ENCODE measurements around the gene RNF20.
"Not testable (repeated sequence)": the region's sequence is repeated elsewhere in the genome, so short reads cannot be mapped to it uniquely, and the experiment has no call there.

RNF20 gene

GRCh38 chr9:101587332-101588043 is 53.8 kb downstream of the RNF20 start:
- no peak for DNase-seq (ENCODE audit: low read depth)

GRCh38 chr9:101590074-101590473 is 56.4 kb downstream of the RNF20 start:
- DNase-seq (ENCODE audit: low read depth): not testable (repeated sequence)

DNA sequence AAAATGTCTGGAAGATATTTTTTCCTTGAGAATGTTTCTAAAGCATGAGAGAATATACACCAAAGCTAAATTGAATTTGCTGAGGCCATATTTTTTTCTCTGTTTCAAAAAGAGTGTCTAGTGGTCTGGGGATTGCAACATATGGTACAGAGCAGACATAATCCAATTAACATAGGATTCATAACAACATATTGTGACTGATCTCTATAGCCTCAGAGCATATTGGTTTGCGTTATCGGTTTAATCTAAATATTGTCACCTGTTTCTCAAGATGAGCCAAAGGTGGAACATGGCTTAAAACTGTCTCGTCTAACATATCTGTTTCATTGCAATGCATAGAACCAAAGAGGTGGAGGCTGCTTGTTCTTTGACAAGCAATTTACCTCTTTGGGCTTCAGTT is 57.2 kb downstream of the RNF20 start:
- no peak for DNase-seq (ENCODE audit: low read depth)

GRCh38 chr9:101591787-101592446 is 58.3 kb downstream of the RNF20 start:
- DNase-seq (ENCODE audit: low read depth): no peak

GRCh38 chr9:101592788-101593187 is 59.1 kb downstream of the RNF20 start:
- no peak for DNase-seq (ENCODE audit: low read depth)

DNA sequence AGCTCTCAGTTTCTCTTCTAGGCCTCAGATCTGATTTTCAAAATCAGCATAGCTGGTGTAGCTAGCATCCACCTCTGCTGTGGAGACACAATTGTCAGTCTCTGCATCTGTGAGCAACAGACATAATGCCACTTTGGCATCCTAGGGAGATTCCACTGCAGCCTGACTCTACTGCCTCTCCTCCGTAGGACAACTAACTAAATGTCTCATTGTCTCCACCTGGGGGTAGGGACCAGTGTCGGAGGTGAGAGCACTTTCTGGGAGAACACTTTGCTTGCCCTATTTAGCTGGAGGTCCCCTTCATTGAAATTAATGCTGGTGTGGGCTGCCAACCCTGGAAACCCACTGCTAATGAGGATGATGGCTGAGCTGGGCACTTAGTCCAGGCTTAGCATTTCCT is 59.7 kb downstream of the RNF20 start:
- DNase-seq (ENCODE audit: low read depth): no peak

- DNase-seq (ENCODE audit: low read depth): no peak
These were observed 61.1 kb downstream of the RNF20 start, which contains the start of gene PPP3R2 for GRCh38 chr9:101594796-101595195. PPP3R2 (minus strand) TSS chr9:101594969; CDS start chr9:101594921, 48 bp downstream.

DNA sequence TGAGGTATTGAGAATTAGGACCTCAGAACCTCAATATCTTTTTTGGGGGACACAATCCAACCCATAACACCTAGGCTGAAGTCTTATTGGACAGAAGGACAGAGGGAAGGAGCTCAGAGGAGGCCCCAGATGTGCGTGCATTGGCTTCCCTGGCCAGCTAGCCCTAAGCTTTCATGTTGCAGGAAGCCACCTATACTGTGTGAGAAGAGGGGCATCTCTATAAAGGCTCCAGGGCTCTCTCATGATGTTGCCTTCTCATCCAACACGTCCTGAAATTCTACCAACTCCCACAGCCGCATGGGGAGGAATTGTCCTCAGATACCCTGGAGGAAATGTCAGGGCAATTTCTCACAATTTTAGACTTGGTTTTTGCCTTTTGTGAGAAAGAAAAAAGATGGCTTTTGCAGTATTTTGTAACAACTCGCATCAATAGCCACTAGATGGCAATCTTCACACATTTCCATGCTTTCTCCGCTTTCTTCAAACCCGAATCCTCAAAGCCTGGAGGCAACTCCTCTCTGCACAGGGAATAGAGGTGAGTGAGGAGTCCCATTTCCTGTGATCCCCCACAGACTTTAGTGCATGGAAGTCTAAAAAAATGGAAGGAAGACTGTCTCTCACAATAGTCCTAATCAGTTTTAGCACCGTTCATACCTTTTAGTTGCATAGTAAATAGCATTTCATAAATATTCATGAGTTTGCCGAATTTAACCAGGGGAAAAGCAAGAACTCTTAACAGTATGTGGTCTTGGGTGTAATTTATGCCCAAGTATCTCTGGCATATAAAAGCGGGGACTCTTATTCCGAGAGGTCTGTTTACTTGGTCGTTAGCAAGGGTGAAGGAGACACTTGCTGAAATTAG is 68.5 kb downstream of the RNF20 start:
- no peak for DNase-seq (ENCODE audit: low read depth)

- DNase-seq (ENCODE audit: low read depth): no peak
These were observed 70.6 kb downstream of the RNF20 start for GRCh38 chr9:101604296-101604695.

- DNase-seq (ENCODE audit: low read depth): no peak
These were observed 71.9 kb downstream of the RNF20 start for GRCh38 chr9:101605547-101605946.

All from T-helper 22 cell (primary cell).